NCI-H187 (cell line): ENCODE results near the gene EVA1B.

ENCODE experiments used
- DNase-seq, 2 experiments: peaks; one replicate each; lab custom pipeline; 2025; lab: John Stamatoyannopoulos, UW

Gene EVA1B, protein sequence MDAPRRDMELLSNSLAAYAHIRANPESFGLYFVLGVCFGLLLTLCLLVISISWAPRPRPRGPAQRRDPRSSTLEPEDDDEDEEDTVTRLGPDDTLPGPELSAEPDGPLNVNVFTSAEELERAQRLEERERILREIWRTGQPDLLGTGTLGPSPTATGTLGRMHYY

DNA sequence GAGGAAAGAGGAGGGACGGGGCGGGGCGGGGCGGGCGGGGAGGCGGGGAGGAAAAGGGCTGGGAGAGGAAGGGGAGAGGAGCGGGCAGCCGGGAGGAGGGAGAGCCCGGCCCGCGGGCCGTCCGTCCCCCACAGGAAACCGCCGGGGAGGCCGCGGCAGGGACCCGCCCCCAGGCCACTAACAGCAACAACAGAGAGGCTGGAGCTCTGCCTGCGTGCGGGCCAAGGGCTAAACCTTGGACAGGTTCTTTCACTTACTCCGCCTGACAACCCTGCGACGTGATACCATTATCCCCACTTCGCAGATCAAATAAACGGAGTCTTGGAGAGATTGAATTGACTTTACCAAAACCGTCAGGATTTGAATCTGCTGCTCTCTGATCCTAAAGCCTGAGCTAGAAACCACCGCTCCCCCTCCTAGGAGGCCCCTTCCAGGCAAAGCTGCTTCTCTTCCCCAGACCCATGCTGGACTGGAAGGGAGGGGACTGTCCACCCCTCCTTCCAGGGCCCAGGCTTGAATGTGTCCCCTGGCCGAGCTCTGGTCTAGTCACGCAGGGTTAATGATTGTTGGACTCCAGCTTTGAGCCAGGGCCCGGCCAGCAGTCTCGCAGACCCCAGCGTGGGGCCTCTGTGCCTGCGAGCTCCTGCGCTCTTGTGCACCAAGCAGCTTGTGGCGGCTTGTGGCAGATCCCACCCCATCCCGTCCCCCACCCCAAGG is at the start of gene EVA1B:
EVA1B (minus strand) TSS at position 10 of the 717 bp plus-strand sequence. CDS start 608 bp downstream, outside the sequence.
- no peak for DNase-seq

DNA sequence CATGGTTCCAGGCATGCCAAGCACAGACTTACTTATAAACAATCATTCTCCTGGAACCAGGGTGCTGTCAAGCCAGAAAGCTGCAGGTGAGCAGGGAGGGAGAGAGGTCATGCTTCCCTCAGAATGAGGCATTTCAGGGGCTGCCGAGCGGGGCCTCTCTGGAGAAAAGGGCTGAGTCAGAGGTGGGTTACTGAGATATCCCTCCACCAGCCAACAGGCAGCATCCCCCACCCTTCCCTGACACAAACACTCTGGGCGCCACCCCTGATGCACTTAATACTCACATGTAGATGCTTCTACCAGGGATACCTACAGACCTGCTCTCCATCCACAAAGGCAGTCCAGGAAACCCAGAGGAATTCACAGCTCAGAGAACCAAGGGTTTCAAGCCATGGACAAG is 49.2 kb upstream of the EVA1B start:
- no peak for DNase-seq

DNA sequence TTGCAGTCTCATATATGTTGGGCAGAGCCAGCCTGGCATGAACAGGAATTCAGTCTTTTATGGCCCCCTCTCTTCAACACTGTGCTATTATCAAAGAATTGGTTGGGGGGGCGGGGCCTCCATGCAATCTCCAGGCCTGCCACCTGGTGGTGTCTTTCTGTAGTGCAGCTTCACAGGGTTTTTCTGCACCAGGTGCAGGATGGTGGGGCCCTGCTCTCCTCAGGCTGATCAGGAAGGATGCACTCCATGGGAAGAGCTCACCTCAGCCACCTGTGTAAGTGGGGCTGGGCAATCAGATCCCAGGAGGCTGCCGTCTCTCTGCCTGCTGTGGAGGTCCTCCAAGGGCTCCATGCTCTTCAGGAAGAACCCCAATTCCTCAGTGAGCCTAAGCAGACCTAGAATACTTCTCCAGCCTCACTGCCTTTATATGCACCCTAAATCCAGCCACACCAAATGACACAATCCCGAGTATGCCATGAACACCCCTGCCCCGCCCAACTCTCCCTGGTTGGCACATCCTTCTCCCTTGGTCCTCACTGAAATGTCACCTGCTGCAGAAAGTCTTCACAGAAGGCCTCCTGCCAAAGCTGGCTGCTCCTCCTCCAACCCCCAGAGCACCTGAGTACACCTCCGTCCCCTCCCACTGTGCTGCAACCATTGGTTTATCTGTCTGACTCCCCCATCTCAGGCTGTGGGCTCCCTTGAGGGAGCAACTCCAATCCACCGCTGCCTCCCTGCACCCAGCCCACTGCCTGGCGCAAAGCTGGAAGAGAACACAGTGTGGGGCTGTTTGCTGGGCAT is 45.8 kb upstream of the EVA1B start:
- peak; percentile 78 to 82 for DNase-seq

DNA sequence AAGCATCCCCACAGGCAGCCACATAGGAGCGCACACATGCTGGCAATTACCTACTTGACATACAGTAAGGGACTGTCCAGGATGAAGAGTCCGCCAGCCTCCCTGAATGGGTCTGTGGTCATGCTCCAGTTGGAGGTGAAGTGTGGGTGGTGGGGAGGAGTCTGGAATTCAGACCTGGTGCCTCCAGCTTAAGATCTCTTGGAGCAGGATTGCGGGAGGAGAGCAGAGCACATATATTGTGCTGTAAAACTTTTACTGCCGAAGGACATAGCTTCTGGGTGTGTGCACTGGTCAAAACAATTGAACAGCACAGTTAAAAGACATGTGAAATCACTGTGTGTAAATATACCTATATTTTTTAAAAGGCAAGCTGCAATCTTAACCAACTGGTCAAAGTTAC is 44.4 kb upstream of the EVA1B start:
- peak; percentile 75 to 81 for DNase-seq

DNA sequence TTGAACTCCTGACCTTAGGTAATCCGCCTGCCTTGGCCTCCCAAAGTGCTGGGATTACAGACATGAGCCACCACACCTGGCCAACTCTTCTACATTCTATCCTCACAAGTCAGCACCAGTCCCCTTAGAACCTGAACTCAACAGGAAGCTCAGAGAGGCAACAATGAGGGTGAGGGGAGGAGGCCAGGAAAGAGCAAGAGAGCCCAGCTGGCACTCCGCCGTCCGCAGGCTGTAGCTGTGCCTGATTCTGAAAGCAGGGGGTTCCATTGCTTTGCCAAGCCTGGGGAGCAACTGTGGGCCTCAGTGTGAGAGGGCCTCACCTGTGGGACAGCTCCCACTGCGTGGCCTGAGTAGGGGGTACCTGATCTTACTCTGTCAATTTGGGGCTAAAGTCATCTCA is 43.6 kb upstream of the EVA1B start:
- DNase-seq, result no peak

DNA sequence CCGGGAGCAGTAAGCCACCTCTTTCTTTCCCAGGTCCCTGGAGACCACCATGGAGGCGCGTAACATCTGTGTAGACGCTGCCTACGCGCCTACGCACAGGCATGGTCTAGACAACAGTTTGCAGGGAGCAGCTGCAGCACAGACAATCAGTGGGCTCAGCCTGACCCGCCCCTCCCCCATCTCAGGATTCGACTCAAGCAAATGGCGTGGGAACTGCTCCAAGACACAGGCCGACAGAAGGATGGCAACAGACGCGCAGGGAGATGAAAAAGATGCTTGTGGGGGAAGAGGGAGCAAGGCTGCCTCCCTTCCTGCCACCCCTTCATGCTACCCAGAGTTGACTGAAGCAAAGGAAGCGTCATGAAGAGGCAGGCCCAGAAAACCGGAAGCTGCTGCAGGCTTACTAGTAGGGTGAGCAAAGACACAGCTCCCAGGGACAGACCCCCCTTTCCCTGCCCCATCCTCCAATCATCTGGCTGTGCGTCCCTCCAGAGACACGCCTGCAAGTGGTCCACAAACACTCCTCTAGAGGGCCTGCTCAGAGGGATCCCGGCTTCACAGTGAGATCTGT is 42.7 kb upstream of the EVA1B start:
- no peak for DNase-seq

DNA sequence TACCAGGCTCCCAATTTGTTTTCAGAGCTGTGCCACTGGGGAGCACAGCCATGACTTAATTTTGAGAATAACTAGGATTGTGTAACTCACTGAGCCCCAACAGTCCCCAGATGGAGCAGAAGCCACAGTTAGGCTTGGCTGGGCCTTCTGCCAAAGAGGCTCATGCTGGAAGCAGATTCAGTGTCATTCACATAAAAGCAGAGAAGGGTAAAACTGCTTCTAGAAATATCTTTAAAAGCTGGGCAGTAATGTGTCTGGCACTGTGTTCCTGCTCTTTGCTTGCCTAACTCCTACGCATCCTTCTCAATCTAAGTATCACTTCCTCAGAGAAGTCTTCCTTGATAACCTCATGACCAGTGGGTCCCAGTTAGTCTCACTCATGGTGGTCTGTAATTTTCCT is 41.9 kb upstream of the EVA1B start:
- no peak for DNase-seq

DNA sequence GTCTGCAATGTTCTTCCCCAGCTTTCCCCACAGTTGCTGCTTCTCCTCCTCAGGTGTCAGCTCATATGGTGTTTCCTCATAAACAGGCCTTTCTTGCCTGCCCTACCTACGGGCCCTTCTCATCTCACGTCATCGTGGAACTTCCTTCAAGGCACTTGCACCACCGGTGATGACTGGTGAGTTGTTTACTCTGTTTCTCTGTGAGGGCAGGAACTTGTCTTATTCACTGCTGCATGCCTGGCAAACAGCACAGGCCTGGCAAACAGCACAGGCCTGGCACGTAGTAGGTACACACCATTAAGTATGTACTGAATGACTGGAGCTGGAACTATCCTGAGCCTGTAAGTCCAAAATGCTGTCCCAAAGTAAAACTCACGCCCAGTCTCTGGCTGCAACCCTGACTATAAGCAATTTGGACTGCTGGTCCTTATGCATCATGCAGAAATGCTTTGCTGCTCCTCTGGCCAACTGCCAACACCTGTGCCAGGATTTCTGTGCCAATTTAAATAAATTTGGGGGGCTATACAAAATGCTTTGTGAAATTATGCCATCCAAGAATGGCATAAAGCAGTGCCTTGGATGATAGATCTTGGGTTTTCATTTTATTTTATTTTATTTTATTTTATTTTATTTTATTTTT is 36.6 kb upstream of the EVA1B start:
- no peak for DNase-seq

DNA sequence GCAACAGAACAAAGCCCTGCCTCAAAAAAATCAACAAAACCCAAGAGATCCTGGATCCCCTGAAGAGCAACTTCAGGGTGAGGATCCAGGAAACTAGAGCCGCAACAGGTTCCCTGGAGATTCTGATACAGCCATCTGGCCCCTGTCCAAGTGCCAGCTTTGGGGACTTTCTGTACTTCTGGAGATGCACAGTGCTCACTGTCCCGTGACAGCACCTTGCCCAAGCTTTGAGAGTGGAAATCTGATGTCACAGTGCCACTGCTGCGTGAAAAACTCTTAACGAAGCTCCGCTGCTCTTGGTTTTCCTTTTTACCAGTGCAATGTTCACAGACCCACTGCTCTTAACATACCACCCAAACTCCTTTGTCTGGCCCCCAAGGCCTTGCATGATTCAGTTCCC is 35.9 kb upstream of the EVA1B start:
- DNase-seq, result no peak

DNA sequence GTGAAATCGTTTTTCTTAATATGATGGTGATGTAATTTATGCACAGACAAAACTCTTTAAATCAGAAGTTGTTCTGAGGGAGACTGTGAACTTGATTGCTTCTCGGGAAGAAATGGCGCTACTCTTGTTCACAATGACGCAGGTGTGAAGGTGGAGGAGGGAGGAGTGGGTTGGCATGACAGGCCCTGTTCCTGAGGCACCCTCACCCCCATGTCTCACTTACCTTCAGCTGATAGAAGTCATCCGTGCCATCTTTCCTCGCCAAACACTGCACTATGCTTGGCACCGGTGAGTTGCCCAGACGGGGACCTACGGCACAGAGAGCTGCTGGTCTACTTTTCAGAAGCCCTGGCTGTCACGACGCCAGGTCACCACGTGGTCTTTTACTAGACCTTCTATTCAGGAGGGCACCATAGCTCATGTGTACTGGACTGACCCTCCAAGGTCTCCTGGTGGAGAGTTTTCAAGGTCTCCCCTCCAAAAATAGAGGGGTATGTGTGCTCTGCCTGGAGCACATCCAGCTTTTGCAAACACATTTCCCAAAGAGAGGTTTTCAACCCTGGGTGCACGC is 35.2 kb upstream of the EVA1B start:
- no peak for DNase-seq

DNA sequence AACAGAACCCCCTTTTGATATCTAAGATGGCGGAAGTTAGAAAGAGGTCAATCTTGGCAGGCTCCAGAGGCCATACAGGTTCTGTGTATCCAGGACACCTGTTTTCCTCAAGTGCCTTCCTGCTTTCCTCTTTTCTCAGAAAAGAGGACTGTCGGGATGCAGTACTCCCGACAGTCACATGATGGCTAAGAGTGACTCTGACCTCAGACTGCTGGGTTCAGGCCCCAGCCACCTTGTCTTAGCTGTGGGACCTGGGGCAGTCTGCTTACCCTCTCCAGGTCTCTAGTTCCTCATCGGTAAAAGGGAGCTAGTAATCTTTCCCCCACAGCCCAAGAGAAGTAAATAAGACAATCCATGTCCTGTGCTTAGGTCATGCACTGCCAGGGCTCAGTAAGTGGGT is 32.4 kb upstream of the EVA1B start:
- no peak for DNase-seq

DNA sequence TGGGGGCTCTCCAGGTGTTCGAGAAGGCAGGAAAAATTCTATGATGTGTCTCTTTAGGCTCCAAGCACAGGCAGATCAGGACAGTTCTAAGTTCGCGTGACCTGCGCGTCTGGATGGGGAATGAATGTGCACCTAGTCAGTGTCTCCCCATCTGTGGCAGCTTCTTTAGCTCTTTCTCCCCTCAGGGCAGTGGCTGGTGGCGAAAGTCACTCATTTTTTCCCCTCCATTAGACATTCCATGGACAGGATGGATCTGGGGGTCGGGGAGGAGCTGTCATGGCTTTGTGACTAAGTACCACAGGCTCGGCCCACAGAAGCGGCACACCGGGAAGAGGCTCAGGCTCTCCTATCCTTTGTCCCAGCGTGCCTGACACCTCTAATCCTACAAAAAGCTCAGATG is 31.0 kb upstream of the EVA1B start:
- no peak for DNase-seq

DNA sequence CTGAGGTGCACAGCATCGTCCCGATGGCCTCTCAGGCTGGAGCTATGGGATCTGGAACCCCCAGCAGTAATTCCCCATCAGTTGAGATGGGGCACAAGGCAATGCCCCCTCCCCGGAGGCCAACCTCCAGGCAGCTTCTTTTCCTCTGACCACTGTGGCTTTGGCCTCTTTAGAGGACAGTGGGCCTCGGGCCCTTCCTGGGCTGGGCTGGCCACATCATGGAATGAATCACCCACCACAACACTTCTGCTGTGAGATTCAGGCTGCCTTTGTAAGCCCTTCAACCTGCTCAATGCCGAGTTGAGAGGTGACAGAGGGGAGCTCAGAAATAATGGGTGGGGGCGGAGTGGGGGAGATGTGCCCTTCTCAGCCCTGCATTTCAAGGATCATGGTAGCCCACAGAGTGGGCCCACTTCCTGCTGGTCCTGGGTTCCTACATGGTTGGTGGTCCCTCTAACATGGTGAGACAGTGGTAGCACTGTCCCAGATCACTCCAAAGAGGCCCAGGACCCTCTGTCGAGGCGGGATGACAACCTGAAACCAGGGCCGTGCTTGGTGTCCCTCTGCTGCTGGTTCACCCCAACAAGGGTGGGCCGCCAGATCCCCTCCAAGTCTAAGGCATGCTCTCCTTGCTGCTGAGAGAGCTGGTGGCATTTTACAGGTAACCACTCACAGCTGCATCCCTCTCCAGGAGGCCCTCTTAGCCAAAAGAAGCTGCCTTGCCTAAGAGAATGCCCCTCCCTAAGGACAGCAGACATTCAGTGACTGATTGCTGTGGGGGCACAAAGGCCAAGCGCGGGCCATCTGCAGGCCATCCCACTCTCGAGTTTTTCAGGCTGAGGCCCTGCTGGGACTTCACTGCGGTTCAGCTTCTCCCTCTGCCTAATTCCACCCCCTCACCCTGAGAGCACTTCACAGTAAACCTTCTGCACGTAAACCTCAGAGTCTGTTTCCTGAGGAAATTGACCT is 29.7 kb upstream of the EVA1B start:
- no peak for DNase-seq

DNA sequence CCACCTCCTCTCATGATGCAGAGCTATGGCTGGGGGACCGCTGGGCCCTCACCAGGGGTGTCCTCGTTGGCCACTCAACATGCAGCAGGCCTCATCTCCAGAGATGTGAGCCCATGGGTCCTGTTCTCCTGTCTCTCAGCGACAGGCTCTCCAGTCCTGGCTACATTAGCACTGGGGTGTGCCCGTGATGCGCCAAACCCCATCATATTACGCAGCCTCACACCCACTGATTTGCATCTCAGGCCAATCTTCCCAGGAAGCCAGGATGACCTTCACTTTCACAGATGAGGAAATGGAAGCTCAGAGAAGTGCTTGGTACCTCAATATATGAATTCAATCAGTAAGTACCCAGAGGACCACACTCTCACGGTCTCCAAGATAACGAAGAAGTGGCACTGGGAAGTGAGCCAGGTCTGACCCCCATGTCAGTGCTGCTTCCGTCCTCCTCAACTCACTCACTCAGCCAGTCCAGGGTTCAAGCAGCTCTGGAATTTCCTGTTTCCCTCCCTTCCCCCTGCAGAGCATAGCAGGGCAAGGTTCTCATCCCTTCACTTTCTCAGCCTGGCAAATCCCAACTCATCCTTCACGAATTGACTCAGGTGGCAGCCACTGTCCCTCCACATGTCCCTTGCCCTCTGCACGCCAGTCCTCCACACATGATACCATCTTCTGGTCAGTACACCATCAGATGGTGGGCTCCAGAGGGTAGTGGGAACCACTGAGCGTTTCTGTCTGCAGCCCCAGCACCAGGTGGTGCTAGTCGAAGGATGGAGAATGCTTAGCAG is 28.9 kb upstream of the EVA1B start:
- no peak for DNase-seq

DNA sequence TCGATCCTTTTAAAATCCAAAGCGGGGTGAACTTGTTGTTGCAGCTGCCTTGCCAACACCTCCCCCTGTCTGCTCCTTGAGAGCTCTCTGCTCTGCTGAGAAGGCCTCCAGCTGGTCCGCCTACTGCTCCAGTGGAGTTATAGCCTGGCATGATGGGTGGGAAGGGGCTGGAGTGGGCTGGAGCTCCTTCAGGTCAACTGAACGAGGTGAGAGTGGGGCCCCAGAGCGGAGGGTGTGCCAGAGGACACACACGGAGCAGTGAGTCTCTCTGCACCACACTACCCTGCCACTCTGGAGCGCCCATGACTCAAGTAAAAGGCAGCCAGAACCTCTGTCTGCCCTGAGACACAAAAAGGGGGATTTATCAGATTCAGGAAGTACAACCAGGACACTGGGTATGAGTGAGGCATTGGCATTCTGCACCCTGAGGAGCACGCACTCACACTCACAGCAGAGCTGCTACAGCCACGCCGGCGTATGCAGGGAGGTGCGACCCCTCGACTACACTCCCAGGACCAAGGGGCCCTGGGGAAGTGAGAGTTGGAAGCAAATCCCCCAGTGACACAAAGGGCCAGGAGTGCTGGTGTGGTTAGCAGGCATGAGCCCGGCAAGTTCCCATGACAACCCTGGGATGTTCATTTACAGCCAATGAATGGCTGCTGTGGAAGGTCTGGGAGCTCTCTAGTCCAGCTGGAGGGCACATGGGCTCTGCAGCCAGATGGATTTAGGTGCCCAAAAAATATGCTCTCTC is 28.0 kb upstream of the EVA1B start:
- no peak for DNase-seq

DNA sequence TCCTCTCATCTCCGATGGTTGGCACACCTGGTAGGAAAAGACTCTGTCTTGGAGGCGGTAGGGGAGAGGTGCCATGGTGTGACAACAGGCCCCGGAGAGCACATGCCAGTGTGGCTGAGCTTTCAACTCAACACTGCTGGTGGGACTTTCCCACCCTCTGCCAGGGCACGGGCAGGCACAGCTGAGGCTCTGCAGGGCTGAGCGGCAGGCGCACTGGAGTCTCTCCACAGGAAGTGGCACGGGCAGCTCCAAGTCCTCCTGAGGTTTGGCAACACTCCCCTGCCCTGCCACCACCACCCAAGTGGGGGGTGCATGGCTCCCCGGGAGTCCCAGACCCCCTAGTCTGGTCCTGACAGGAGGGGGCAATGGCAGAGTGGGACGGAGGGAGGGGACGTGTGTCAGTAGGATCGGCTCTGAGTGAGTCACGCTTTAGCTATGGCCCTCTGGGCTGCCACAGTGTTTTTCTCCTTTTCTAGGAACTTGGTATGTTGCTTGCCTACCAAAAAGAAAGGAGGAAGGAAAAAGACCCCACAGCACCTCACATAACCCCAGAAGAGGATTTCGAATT is 27.3 kb upstream of the EVA1B start:
- no peak for DNase-seq

DNA sequence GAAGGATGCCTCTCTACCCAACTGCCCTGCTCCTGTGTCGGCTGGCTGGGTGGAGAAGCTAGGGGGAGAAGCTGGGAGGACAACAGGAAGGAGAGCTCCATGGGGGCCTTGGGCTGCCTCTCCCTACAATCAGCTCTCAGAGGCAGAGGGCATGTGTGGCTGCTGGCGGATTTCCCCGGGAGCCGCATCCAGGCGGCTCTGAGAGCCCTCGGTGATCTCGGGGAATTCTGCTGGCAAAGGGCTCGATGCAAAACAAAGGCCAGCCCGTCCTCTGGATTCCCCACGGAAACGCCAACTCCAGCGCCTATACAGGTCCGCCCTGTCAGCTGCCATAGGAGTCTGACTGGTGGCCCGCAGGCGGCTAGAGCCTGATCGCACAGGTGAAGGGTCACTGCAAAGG is 26.4 kb upstream of the EVA1B start:
- DNase-seq, result no peak

DNA sequence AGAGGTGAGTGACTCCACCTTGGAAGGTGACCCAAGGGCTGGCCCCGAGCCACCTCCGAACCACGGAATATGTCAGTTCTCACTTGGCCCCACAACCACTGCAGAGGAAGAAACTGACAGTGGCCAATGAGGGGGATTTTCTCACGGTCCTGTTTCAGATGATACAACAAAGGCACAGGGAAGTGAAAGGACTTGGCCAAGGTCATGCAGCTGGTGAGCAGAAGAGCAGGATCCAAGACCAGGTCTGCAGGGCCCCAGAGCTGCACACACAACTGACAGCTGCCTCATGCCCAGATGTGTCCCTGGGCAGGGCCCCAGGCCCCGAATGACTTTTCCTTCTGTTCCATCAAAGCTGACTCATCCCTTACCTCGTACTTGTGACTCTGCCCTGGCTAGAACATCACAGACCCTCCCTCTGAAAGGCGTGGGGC is 25.8 kb upstream of the EVA1B start:
- DNase-seq, result no peak
